ENCODE data around the gene FDXR. TPM values are rescaled to one million over a fixed set of nuclear protein-coding genes. Genes with fewer than 3 reads are reported as not detected.
"Not testable (repeated sequence)": the region's sequence is repeated elsewhere in the genome, so short reads cannot be mapped to it uniquely, and the experiment has no call there.

FDXR gene
- total and polyA plus RNA-seq, 4 donors, result 3.9 to 10.1 (median 4.6) TPM

DNA sequence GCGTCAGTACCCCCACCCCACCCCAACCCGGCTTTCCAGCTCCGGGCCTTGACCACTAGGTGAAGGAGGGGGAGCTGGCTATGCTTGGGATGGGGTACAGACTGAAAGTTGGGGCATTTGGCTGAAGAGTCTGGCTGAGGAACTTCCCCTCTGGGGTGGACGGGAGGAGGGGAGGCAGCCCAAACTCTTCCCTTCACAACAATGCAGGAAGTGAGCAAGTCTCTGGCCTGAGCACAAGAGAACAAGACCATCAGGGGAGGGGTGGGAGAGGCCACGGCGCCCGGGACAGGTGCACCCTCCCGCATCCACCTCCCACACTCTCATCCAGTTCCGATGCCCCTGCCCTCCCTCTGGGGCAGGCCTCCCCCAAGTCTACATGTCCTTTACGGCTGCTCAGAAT lies 44.6 kb upstream of the FDXR start (continued):
- TF ChIP-seq, protein P1, sequence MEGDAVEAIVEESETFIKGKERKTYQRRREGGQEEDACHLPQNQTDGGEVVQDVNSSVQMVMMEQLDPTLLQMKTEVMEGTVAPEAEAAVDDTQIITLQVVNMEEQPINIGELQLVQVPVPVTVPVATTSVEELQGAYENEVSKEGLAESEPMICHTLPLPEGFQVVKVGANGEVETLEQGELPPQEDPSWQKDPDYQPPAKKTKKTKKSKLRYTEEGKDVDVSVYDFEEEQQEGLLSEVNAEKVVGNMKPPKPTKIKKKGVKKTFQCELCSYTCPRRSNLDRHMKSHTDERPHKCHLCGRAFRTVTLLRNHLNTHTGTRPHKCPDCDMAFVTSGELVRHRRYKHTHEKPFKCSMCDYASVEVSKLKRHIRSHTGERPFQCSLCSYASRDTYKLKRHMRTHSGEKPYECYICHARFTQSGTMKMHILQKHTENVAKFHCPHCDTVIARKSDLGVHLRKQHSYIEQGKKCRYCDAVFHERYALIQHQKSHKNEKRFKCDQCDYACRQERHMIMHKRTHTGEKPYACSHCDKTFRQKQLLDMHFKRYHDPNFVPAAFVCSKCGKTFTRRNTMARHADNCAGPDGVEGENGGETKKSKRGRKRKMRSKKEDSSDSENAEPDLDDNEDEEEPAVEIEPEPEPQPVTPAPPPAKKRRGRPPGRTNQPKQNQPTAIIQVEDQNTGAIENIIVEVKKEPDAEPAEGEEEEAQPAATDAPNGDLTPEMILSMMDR (IDR thresholded peaks at IDR 0.05; ENCODE audit: low read depth, low read length, missing input control), result no peak
- TF ChIP-seq JUND (IDR thresholded peaks at IDR 0.05) (no peak), FOXA2 (IDR thresholded peaks at IDR 0.05) (no peak), FOXA1 (IDR thresholded peaks at IDR 0.05) (no peak), EGR1 (IDR thresholded peaks at IDR 0.05; ENCODE audit: low read depth in 2 of 2) (no peak), RAD21 (IDR thresholded peaks at IDR 0.05) (no peak), YY1 (IDR thresholded peaks at IDR 0.05) (no peak), HNF4A (conservative IDR thresholded peaks at IDR 0.05) (no peak)
- TF ChIP-seq, protein P2, sequence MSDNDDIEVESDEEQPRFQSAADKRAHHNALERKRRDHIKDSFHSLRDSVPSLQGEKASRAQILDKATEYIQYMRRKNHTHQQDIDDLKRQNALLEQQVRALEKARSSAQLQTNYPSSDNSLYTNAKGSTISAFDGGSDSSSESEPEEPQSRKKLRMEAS (IDR thresholded peaks at IDR 0.05), result no peak
- TF ChIP-seq, protein P3, sequence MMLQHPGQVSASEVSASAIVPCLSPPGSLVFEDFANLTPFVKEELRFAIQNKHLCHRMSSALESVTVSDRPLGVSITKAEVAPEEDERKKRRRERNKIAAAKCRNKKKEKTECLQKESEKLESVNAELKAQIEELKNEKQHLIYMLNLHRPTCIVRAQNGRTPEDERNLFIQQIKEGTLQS (IDR thresholded peaks at IDR 0.05), result no peak

DNA sequence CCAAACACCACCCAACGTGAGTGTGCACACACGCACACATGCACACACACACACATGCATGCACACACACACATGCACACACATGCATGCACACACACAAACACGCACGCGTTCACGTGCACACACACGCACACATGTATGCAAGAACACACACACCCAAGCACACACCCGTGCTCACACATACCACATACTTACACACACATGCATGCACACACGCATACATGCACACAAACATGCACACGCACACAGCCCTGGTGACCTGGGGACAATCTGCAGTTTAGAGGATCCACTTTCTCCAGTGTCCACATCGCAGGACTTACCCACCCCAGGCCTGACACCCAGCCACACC lies 44.0 kb upstream of the FDXR start:
- 92% methylated on average over 11 of the region's 11 CpGs for WGBS
- no peak for TF ChIP-seq FOXA1 (IDR thresholded peaks at IDR 0.05)
- TF ChIP-seq FOXA2 (IDR thresholded peaks at IDR 0.05), result no peak
- TF ChIP-seq NR2F2 (IDR thresholded peaks at IDR 0.05), result no peak
- TF ChIP-seq, protein P3 (IDR thresholded peaks at IDR 0.05), result no peak
- TF ChIP-seq SP1 (IDR thresholded peaks at IDR 0.05), result no peak
- no peak for TF ChIP-seq HNF4A (conservative IDR thresholded peaks at IDR 0.05)
- TF ChIP-seq, protein P4, sequence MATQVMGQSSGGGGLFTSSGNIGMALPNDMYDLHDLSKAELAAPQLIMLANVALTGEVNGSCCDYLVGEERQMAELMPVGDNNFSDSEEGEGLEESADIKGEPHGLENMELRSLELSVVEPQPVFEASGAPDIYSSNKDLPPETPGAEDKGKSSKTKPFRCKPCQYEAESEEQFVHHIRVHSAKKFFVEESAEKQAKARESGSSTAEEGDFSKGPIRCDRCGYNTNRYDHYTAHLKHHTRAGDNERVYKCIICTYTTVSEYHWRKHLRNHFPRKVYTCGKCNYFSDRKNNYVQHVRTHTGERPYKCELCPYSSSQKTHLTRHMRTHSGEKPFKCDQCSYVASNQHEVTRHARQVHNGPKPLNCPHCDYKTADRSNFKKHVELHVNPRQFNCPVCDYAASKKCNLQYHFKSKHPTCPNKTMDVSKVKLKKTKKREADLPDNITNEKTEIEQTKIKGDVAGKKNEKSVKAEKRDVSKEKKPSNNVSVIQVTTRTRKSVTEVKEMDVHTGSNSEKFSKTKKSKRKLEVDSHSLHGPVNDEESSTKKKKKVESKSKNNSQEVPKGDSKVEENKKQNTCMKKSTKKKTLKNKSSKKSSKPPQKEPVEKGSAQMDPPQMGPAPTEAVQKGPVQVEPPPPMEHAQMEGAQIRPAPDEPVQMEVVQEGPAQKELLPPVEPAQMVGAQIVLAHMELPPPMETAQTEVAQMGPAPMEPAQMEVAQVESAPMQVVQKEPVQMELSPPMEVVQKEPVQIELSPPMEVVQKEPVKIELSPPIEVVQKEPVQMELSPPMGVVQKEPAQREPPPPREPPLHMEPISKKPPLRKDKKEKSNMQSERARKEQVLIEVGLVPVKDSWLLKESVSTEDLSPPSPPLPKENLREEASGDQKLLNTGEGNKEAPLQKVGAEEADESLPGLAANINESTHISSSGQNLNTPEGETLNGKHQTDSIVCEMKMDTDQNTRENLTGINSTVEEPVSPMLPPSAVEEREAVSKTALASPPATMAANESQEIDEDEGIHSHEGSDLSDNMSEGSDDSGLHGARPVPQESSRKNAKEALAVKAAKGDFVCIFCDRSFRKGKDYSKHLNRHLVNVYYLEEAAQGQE (IDR thresholded peaks at IDR 0.05), result no peak
- no peak for TF ChIP-seq JUND (IDR thresholded peaks at IDR 0.05)
- no peak for TF ChIP-seq RAD21 (IDR thresholded peaks at IDR 0.05)
- TF ChIP-seq RXRA (IDR thresholded peaks at IDR 0.05), result no peak
- no peaks in the 10 kb centered on the region for H3K9me3 ChIP-seq (ENCODE audit: control insufficient read depth in 4 of 4, low read length in 3 of 4)
- no peaks in the 10 kb centered on the region for H3K4me1 ChIP-seq (ENCODE audit: control insufficient read depth in 4 of 4, insufficient read depth in 4 of 4, low read length in 3 of 4)
- no peak for DNase-seq (ENCODE audit: low spot score)
- no peak overlapping the region for H3K9ac ChIP-seq (ENCODE audit: low read depth in 1 of 2, low read length in 2 of 2)
- H3K4me3 ChIP-seq (ENCODE audit: low read depth in 1 of 3, low read length in 3 of 3), result no peak overlapping the region
- H3K27me3 ChIP-seq (ENCODE audit: control insufficient read depth in 4 of 4, insufficient read depth in 4 of 4, low read length in 3 of 4), result peaks cover 0 to 2% (median 0%) of the 10 kb centered on the region in 4 donors
- H3K27ac ChIP-seq (ENCODE audit: low read depth in 1 of 2, low read length in 2 of 2), result no peak overlapping the region
- no peaks in the 10 kb centered on the region for H3K36me3 ChIP-seq (ENCODE audit: control insufficient read depth in 4 of 4, insufficient read depth in 3 of 4, low read depth in 1 of 4, low read length in 3 of 4)

DNA sequence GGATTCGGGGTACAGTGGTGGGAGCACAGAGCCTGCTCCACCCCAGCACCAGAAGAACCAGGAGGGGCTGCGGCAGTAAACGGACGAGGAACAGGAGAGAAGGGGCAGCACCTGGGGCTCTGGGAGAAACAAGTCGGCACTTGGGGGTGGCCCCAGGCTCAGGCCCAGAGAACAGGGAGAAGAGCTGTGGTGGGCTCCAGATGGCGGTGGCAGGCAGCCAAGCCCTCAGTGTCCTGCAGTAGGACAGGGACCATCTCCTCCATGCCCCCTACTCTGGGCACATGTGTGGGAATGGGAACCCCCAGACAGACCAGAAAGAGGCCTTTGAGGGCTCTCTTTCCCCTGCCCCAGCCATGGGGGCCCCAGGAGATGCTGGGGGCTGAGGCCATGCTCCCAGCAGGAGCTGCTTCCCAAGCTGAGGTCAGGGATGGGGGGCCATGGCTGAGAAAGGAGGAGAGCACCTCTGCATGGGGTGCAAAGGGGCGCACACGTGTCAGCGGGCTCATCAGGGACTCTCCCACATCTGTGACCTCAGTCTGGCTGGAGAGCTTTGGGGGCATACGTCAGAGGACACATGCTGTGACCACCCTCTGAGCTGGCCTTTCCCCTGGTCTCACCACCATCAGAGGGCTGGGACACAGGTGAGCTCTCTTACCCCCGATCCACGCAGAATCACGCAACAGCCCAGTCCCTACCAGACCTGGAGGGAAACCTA lies 43.5 kb upstream of the FDXR start:
- Histone ChIP-seq H3K27ac (ENCODE audit: low read depth in 1 of 2, low read length in 2 of 2) (no peak overlapping the region), H3K27me3 (ENCODE audit: control insufficient read depth in 4 of 4, insufficient read depth in 4 of 4, low read length in 3 of 4) (peaks cover 0 to 2% (median 0%) of the 10 kb centered on the region in 4 donors), H3K4me3 (ENCODE audit: low read depth in 1 of 3, low read length in 3 of 3) (no peak overlapping the region), H3K4me1 (ENCODE audit: control insufficient read depth in 4 of 4, insufficient read depth in 4 of 4, low read length in 3 of 4) (no peaks in the 10 kb centered on the region), H3K9me3 (ENCODE audit: control insufficient read depth in 4 of 4, low read length in 3 of 4) (no peaks in the 10 kb centered on the region), H3K36me3 (ENCODE audit: control insufficient read depth in 4 of 4, insufficient read depth in 3 of 4, low read depth in 1 of 4, low read length in 3 of 4) (no peaks in the 10 kb centered on the region), H3K9ac (ENCODE audit: low read depth in 1 of 2, low read length in 2 of 2) (no peak overlapping the region)
- 88% methylated on average over 13 of the region's 13 CpGs for WGBS
- TF ChIP-seq JUND (IDR thresholded peaks at IDR 0.05), result no peak
- no peak for TF ChIP-seq YY1 (IDR thresholded peaks at IDR 0.05)
- TF ChIP-seq SP1 (IDR thresholded peaks at IDR 0.05), result no peak
- TF ChIP-seq, protein P3 (IDR thresholded peaks at IDR 0.05), result no peak
- DNase-seq (ENCODE audit: low spot score), result no peak

DNA sequence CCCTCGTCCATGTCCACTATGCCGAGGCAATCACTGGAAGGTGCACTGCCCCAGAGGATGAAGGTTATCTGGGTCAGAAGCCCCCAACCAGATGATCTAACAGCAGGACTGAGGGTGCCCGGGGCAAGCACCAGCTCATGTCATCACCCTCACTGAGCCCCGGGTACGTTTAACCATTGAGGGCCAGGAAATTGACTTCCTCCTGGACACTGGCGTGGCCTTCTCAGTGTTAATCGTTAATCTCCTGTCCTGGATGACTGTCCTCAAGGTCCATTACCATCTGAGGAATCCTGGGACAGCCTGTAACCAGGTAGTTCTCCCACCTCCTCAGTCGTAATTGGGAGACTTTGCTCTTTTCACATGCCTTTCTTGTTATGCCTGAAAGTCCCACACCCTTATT lies 38.6 kb upstream of the FDXR start:
- H3K9me3 ChIP-seq (ENCODE audit: control insufficient read depth in 4 of 4, low read length in 3 of 4); H3K4me1 ChIP-seq (ENCODE audit: control insufficient read depth in 4 of 4, insufficient read depth in 4 of 4, low read length in 3 of 4); H3K9ac ChIP-seq (ENCODE audit: low read depth in 1 of 2, low read length in 2 of 2); H3K4me3 ChIP-seq (ENCODE audit: low read depth in 1 of 3, low read length in 3 of 3); H3K36me3 ChIP-seq (ENCODE audit: control insufficient read depth in 4 of 4, insufficient read depth in 3 of 4, low read depth in 1 of 4, low read length in 3 of 4); H3K27me3 ChIP-seq (ENCODE audit: control insufficient read depth in 4 of 4, insufficient read depth in 4 of 4, low read length in 3 of 4); H3K27ac ChIP-seq (ENCODE audit: low read depth in 1 of 2, low read length in 2 of 2); DNase-seq (ENCODE audit: low spot score): not testable (repeated sequence)
- WGBS, result 68% methylated on average over 8 of the region's 8 CpGs

DNA sequence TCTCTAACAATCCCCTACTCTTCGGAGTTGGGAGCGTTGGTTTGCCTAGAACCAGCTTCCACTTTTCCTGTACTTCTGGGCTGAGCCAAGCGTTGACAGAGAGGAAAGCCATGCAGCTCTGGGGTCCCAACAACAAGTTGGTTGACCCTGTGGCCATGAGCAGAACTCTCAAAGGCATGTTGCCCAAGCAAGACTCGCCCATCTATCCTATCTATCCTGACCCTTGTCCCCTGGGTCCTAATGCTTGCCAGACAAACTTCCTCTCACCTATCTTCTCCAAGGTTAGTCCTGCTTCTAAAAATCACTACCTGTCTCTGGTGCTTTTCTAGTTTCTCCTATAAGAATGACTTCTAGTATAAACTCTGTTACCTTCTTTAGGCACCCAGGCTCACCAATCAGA lies 36.3 kb upstream of the FDXR start:
- H3K27ac ChIP-seq (ENCODE audit: low read depth in 1 of 2, low read length in 2 of 2); H3K4me3 ChIP-seq (ENCODE audit: low read depth in 1 of 3, low read length in 3 of 3); H3K9me3 ChIP-seq (ENCODE audit: control insufficient read depth in 4 of 4, low read length in 3 of 4); H3K9ac ChIP-seq (ENCODE audit: low read depth in 1 of 2, low read length in 2 of 2); H3K4me1 ChIP-seq (ENCODE audit: control insufficient read depth in 4 of 4, insufficient read depth in 4 of 4, low read length in 3 of 4); DNase-seq (ENCODE audit: low spot score); H3K36me3 ChIP-seq (ENCODE audit: control insufficient read depth in 4 of 4, insufficient read depth in 3 of 4, low read depth in 1 of 4, low read length in 3 of 4); H3K27me3 ChIP-seq (ENCODE audit: control insufficient read depth in 4 of 4, insufficient read depth in 4 of 4, low read length in 3 of 4): not testable (repeated sequence)
- 69% methylated on average over 4 of the region's 4 CpGs for WGBS

Measured in liver (tissue), 9 donors.